ENCODE measurements around the gene PCSK1N. TPM values are rescaled to one million over a fixed set of nuclear protein-coding genes. Genes with fewer than 3 reads are reported as not detected.

PCSK1N gene
- total and polyA plus RNA-seq, 7 donors, result 0.44 TPM; not detected in 6

DNA sequence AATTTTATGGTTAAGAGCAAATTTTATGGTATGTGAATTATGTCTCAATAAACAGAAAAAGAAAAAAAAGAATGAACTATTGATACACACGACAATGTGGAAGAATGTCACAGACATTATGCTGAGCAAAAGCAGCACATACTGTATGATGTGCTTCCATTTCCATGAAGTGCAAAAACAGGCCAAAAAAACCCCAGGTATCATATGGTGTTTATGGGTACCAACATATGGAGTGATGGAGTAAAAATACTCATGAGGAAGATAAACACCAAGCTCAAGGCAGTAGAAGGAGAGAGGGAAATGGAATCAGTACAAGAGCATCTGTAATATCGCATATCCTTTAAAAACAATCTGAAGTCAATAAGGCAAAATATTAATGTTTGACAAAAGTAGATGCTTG, 53.2 kb downstream of the PCSK1N start:
- no peaks in the 10 kb centered on the region for H3K4me1 ChIP-seq
- peaks cover 0 to 18% (median 0%) of the 10 kb centered on the region in 3 donors for H3K27me3 ChIP-seq (ENCODE audit: insufficient read depth in 3 of 3, low read length in 2 of 3)
- H3K27ac ChIP-seq, result no peak overlapping the region
- TF ChIP-seq, protein P1, sequence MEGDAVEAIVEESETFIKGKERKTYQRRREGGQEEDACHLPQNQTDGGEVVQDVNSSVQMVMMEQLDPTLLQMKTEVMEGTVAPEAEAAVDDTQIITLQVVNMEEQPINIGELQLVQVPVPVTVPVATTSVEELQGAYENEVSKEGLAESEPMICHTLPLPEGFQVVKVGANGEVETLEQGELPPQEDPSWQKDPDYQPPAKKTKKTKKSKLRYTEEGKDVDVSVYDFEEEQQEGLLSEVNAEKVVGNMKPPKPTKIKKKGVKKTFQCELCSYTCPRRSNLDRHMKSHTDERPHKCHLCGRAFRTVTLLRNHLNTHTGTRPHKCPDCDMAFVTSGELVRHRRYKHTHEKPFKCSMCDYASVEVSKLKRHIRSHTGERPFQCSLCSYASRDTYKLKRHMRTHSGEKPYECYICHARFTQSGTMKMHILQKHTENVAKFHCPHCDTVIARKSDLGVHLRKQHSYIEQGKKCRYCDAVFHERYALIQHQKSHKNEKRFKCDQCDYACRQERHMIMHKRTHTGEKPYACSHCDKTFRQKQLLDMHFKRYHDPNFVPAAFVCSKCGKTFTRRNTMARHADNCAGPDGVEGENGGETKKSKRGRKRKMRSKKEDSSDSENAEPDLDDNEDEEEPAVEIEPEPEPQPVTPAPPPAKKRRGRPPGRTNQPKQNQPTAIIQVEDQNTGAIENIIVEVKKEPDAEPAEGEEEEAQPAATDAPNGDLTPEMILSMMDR (IDR thresholded peaks at IDR 0.05), result no peak
- no peak for ATAC-seq
- no peaks in the 10 kb centered on the region for H3K9me3 ChIP-seq
- no peak overlapping the region for H3K4me3 ChIP-seq
- no peaks in the 10 kb centered on the region for H3K36me3 ChIP-seq (ENCODE audit: insufficient read depth in 1 of 2, low read depth in 1 of 2)
- intact Hi-C loops (cut with DNase I), result no loop called here
- WGBS, 3 donors, result 64 to 71% (median 68%) methylated on average over 2 of the region's 2 CpGs
- no peak for DNase-seq

DNA sequence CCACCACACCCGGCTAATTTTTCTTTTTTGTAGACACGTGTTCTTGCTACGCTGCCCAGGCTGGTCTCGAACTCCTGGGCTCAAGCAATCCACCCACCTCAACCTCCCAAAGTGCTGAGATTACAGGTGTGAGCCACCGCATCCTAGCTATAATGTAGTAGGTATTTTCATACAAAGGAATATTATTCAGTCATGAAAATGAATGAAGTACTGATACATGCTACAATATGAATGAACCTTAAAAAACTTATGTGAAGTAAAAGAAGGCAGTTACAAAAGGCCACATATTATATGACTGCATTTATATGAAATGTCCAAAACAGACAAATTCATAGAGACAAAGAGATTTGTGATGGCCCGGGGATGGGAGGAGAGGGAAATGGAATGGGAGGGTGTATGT, 53.7 kb downstream of the PCSK1N start:
- Histone ChIP-seq H3K27ac (no peak overlapping the region), H3K36me3 (ENCODE audit: insufficient read depth in 1 of 2, low read depth in 1 of 2) (no peaks in the 10 kb centered on the region), H3K9me3 (no peaks in the 10 kb centered on the region), H3K27me3 (ENCODE audit: insufficient read depth in 3 of 3, low read length in 2 of 3) (peaks cover 0 to 13% (median 0%) of the 10 kb centered on the region in 3 donors), H3K4me1 (no peaks in the 10 kb centered on the region), H3K4me3 (no peak overlapping the region)
- no peak for DNase-seq
- intact Hi-C loops (cut with DNase I), result no loop called here
- 83 to 91% (median 87%) methylated on average over 6 of the region's 6 CpGs for WGBS, 3 donors
- ATAC-seq, result no peak
- TF ChIP-seq, protein P1 (IDR thresholded peaks at IDR 0.05), result no peak

Other genes with a start within 250 kb of the PCSK1N start
- 100 to 1,000 TPM; 103 to 155 (median 116) TPM for gene WDR13, start 238.1 kb downstream of the PCSK1N start, total RNA-seq
- gene WDR13, start 238.1 kb downstream of the PCSK1N start, polyA plus RNA-seq, result 100 to 1,000 TPM; 112 to 171 (median 132) TPM
- gene WAS, start 151.8 kb downstream of the PCSK1N start, total RNA-seq, result 1 to 10 TPM in 2 of 4 donors, under 1 TPM in 2; 0.85 to 2.9 (median 1.4) TPM
- under 1 TPM; 0.45 to 0.66 (median 0.47) TPM for gene WAS, start 151.8 kb downstream of the PCSK1N start, polyA plus RNA-seq
- 1 to 10 TPM; 1.9 to 3.2 (median 2.7) TPM for gene SUV39H1, start 138.9 kb downstream of the PCSK1N start, total RNA-seq
- gene SUV39H1, start 138.9 kb downstream of the PCSK1N start, polyA plus RNA-seq, result 1 to 10 TPM; 2.2 to 3.6 (median 2.8) TPM
- not detected for gene GLOD5, start 73.9 kb downstream of the PCSK1N start, total RNA-seq
- gene GLOD5, start 73.9 kb downstream of the PCSK1N start, polyA plus RNA-seq, result not detected
- under 1 TPM in 1 of 4 donors, not detected in 3; 0.17 TPM for gene GATA1, start 49.0 kb downstream of the PCSK1N start, total RNA-seq
- under 1 TPM in 2 of 3 donors, not detected in 1; 0.03 to 0.04 TPM for gene GATA1, start 49.0 kb downstream of the PCSK1N start, polyA plus RNA-seq
- gene HDAC6, start 33.5 kb downstream of the PCSK1N start, total RNA-seq, result 10 to 100 TPM; 31.8 to 47.1 (median 43.6) TPM
- 10 to 100 TPM; 21.8 to 26.2 (median 24.4) TPM for gene HDAC6, start 33.5 kb downstream of the PCSK1N start, polyA plus RNA-seq
- gene ERAS, start 9.1 kb downstream of the PCSK1N start, total RNA-seq, result not detected
- gene ERAS, start 9.1 kb downstream of the PCSK1N start, polyA plus RNA-seq, result not detected
- 10 to 100 TPM; 56.6 to 76.2 (median 65.1) TPM for gene TIMM17B, start 62.2 kb upstream of the PCSK1N start, total RNA-seq
- gene TIMM17B, start 62.2 kb upstream of the PCSK1N start, polyA plus RNA-seq, result 10 to 100 TPM; 63.1 to 91.6 (median 78.4) TPM
- 10 to 100 TPM; 51.8 to 65.7 (median 60.6) TPM for gene PQBP1, start 62.3 kb upstream of the PCSK1N start, total RNA-seq
- 10 to 100 TPM; 71.0 to 98.8 (median 77.2) TPM for gene PQBP1, start 62.3 kb upstream of the PCSK1N start, polyA plus RNA-seq
- 10 to 100 TPM in 2 of 4 donors, 1 to 10 TPM in 2; 8.8 to 13.4 (median 11.2) TPM for gene SLC35A2, start 76.0 kb upstream of the PCSK1N start, total RNA-seq
- gene SLC35A2, start 76.0 kb upstream of the PCSK1N start, polyA plus RNA-seq, result 10 to 100 TPM; 13.2 to 26.1 (median 19.7) TPM
- 1 to 10 TPM; 1.1 to 2.3 (median 1.6) TPM for gene PIM2, start 83.4 kb upstream of the PCSK1N start, total RNA-seq
- 1 to 10 TPM; 1.4 to 3.7 (median 1.6) TPM for gene PIM2, start 83.4 kb upstream of the PCSK1N start, polyA plus RNA-seq
- 10 to 100 TPM; 21.4 to 38.7 (median 28.5) TPM for gene OTUD5, start 122.0 kb upstream of the PCSK1N start, total RNA-seq
- 10 to 100 TPM; 17.5 to 34.8 (median 18.6) TPM for gene OTUD5, start 122.0 kb upstream of the PCSK1N start, polyA plus RNA-seq
- under 1 TPM; 0.18 to 0.41 (median 0.25) TPM for gene KCND1, start 136.2 kb upstream of the PCSK1N start, total RNA-seq
- under 1 TPM; 0.03 to 0.44 (median 0.30) TPM for gene KCND1, start 136.2 kb upstream of the PCSK1N start, polyA plus RNA-seq
- gene GRIPAP1, start 166.7 kb upstream of the PCSK1N start, total RNA-seq, result 10 to 100 TPM; 16.5 to 23.6 (median 19.4) TPM
- gene GRIPAP1, start 166.7 kb upstream of the PCSK1N start, polyA plus RNA-seq, result 10 to 100 TPM; 12.6 to 17.5 (median 13.4) TPM
- gene TFE3, start 207.7 kb upstream of the PCSK1N start, total RNA-seq, result 10 to 100 TPM; 18.1 to 46.5 (median 30.4) TPM
- 10 to 100 TPM; 16.9 to 55.2 (median 32.3) TPM for gene TFE3, start 207.7 kb upstream of the PCSK1N start, polyA plus RNA-seq
- gene CCDC120, start 223.4 kb upstream of the PCSK1N start, total RNA-seq, result 1 to 10 TPM in 2 of 4 donors, under 1 TPM in 2; 0.76 to 1.2 (median 0.95) TPM
- under 1 TPM; 0.40 to 0.48 (median 0.43) TPM for gene CCDC120, start 223.4 kb upstream of the PCSK1N start, polyA plus RNA-seq
- gene PRAF2, start 238.4 kb upstream of the PCSK1N start, total RNA-seq, result 1 to 10 TPM; 4.3 to 9.1 (median 6.6) TPM
- gene PRAF2, start 238.4 kb upstream of the PCSK1N start, polyA plus RNA-seq, result 10 to 100 TPM in 2 of 3 donors, 1 to 10 TPM in 1; 9.7 to 12.5 (median 11.4) TPM
- gene WDR45, start 244.3 kb upstream of the PCSK1N start, total RNA-seq, result 10 to 100 TPM; 67.3 to 85.7 (median 75.0) TPM
- 100 to 1,000 TPM in 1 of 3 donors, 10 to 100 TPM in 2; 93.2 to 102 (median 99.4) TPM for gene WDR45, start 244.3 kb upstream of the PCSK1N start, polyA plus RNA-seq